ENCODE results near the gene IDH3G. TPM values are rescaled to one million over a fixed set of nuclear protein-coding genes. Genes with fewer than 3 reads are reported as not detected.

IDH3G gene
- 82.2 and 117 TPM in 2 replicates for total RNA-seq

GRCh38 chrX:153794018-153794896 lies at the start of gene IDH3G, which contains the start of gene SSR4:
Gene IDH3G, minus strand, starts transcription at chrX:153794375. Its CDS starts 49 bp downstream, at chrX:153794326.
Gene SSR4, plus strand, starts transcription at chrX:153794668. Its CDS starts 20 bp downstream, at chrX:153794688.

DNA sequence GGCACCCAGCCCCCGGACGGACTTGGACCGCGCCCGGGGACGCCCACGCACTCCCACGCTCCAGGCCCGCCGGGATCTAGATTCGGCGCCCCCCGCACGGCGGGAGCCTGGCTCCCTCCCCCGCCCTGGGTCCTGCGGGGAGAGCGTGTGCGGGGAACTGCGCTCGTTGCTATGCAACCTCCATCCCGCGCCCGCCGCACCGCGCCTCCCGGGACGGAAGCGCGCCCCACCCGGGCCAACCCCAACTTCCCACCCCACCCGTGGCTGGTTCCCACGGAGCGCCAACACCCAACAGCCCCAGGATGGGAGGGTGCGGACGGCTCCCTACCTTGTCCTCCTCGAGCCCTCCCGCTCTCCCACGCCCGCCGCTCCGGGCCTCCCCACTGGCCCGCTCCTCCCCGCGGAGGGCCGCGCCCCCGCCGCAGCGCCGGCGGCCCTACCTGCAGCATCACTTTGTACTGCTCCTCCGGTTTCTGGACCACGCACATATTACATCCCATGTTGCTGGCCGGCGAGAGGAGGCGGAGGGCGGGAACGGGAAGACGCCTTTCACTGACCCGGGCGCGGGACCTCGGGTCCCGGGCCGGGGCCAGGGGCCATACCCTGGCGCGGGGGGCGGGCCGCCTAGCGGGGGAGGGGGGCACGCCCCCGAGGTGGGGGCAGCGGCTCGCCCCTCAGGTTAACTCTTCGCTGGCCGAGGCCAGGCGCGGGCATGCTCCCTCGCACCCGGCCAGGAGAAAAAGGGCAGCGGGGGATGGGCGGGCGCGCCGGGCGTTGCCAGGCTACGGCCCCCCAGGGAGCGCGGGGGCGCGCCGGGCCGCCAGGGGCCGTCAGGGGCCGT lies 35.8 kb upstream of the IDH3G start, which contains the start of gene PDZD4:
TSS of gene PDZD4 (minus strand) at position 746 of the 841 bp plus-strand sequence. CDS start at position 500, 246 bp downstream.

DNA sequence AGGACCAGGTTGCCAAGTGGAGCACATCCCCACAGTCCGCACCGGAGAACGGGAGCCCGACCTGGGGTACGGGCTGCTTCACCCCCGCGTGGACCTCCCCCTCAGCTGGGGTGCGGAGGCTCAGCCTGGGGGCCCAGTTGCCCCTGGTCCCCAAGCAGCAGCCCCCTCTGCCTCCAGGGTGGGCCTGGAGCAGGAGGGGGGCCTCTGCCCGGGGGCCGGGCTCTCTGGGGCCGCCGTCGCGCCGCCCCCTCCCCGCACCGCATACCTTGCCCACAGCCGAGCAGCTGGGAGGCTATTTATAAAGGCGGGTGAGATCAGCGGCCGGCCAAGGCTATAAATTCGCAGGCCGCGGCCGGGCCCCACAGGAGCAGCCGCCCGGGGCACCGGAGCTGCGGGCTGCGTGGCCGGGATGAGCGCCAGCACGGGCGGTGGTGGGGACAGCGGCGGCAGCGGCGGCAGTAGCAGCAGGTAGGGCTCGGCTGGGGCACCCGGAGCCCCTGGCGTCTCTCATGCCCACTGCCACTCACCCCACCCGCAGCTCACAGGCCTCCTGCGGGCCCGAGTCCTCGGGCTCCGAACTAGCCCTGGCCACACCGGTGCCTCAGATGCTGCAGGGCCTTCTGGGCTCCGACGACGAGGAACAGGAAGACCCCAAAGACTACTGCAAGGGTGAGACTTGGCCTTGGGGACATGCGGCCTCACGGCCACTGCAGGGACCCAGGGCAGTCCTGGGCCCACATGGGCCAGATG lies 13.3 kb downstream of the IDH3G start, which contains the start of gene SRPK3:
TSS of gene SRPK3 (plus strand) at position 364 of the 750 bp plus-strand sequence. CDS start at position 410, 46 bp downstream.

GRCh38 chrX:153763989-153764755 lies 30.0 kb downstream of the IDH3G start, which contains the start of gene PLXNB3:
Gene PLXNB3, plus strand, starts transcription at chrX:153764249. Its CDS starts 1,287 bp downstream, at chrX:153765536.

Other genes with a start within 250 kb of the IDH3G start
- 14.9 and 22.7 TPM in 2 replicates for gene CCNQ, start 195.2 kb downstream of the IDH3G start, total RNA-seq
- gene DUSP9, start 147.2 kb downstream of the IDH3G start, total RNA-seq, result 0.12 TPM in 1 of 2 replicates, not detected in the other
- 0.20 and 0.25 TPM in 2 replicates for gene PNCK, start 120.6 kb downstream of the IDH3G start, total RNA-seq
- gene SLC6A8, start 106.4 kb downstream of the IDH3G start, total RNA-seq, result 28.0 and 31.3 TPM in 2 replicates
- 116 and 122 TPM in 2 replicates for gene BCAP31, start 70.0 kb downstream of the IDH3G start, total RNA-seq
- gene ABCD1, start 69.5 kb downstream of the IDH3G start, total RNA-seq, result 11.7 and 11.8 TPM in 2 replicates
- 0.94 and 2.4 TPM in 2 replicates for gene PLXNB3, start 30.1 kb downstream of the IDH3G start, total RNA-seq
- gene SRPK3, start 13.3 kb downstream of the IDH3G start, total RNA-seq, result 0.12 TPM in 1 of 2 replicates, not detected in the other
- 281 and 408 TPM in 2 replicates for gene SSR4, start 293 bp upstream of the IDH3G start, total RNA-seq
- gene PDZD4, start 36.2 kb upstream of the IDH3G start, total RNA-seq, result 0.69 and 1.3 TPM in 2 replicates
- gene L1CAM, start 91.8 kb upstream of the IDH3G start, total RNA-seq, result 0.05 TPM in 1 of 2 replicates, not detected in the other
- gene AVPR2, start 110.3 kb upstream of the IDH3G start, total RNA-seq, result not detected in 2 replicates
- 0.31 and 3.9 TPM in 2 replicates for gene ARHGAP4, start 131.9 kb upstream of the IDH3G start, total RNA-seq
- gene NAA10, start 140.7 kb upstream of the IDH3G start, total RNA-seq, result 46.2 and 49.9 TPM in 2 replicates
- gene RENBP, start 150.3 kb upstream of the IDH3G start, total RNA-seq, result 1.1 and 1.2 TPM in 2 replicates
- gene HCFC1, start 177.4 kb upstream of the IDH3G start, total RNA-seq, result 34.6 and 36.1 TPM in 2 replicates
- gene TMEM187, start 178.4 kb upstream of the IDH3G start, total RNA-seq, result 11.1 and 12.6 TPM in 2 replicates
- gene IRAK1, start 225.5 kb upstream of the IDH3G start, total RNA-seq, result 48.9 and 56.3 TPM in 2 replicates